ENCODE data around the gene TOB1. TPM values are rescaled to one million over a fixed set of nuclear protein-coding genes. Genes with fewer than 3 reads are reported as not detected.
"Not testable (repeated sequence)": the region's sequence is repeated elsewhere in the genome, so short reads cannot be mapped to it uniquely, and the experiment has no call there.

Gene TOB1
- total RNA-seq, 6 experiments from 2014 or later: 76.3 to 94.1 (median 89.1) TPM

DNA sequence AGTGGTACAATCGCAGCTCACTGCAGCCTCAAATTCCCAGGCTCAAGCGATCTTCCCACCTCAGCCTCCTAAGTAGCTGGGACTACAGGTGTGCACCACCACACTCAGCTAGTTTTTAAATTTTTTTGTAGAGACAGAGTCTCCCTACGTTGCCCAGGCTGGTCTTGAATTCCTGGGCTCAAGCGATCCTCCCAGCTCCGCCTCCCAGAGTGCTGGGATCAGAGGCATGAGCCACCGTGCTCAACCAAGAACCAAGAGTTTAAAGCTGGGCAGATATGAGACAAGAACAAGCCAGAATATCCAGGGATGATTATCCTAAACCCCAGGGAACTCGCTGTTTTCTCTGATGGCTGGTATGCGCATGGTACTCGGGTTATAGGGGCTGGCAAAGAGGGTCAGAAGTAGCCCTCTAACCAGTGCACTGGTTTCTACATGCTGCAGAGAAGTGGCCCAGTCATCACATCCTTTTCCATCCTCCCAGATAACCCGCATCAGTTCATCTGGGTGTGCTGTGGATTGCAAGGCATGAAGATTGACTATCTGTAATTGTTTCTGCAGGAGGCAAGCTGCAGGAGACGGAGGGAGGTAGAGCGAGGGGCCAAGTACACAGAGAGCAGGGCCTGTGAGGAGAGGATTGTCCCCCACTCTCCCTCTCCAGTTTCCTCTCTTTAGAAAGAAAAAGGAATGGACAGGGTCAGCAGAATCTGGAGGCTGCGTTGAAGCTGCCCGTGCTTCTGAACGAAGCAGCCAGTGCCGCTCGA lies 33.6 kb upstream of the TOB1 start:
- no peak overlapping the region for H3K27ac Mint-ChIP-seq
- DNase-seq: no peak
- H3K4me3 Mint-ChIP-seq: no peak overlapping the region
- no peaks in the 10 kb centered on the region for H3K36me3 Mint-ChIP-seq (ENCODE audit: low read depth)
- H3K4me1 Mint-ChIP-seq (ENCODE audit: low read depth): peaks cover 17% of the 10 kb centered on the region
- peaks cover 8% of the 10 kb centered on the region for H3K27me3 Mint-ChIP-seq (ENCODE audit: insufficient read depth)
- TF ChIP-seq, protein P1, sequence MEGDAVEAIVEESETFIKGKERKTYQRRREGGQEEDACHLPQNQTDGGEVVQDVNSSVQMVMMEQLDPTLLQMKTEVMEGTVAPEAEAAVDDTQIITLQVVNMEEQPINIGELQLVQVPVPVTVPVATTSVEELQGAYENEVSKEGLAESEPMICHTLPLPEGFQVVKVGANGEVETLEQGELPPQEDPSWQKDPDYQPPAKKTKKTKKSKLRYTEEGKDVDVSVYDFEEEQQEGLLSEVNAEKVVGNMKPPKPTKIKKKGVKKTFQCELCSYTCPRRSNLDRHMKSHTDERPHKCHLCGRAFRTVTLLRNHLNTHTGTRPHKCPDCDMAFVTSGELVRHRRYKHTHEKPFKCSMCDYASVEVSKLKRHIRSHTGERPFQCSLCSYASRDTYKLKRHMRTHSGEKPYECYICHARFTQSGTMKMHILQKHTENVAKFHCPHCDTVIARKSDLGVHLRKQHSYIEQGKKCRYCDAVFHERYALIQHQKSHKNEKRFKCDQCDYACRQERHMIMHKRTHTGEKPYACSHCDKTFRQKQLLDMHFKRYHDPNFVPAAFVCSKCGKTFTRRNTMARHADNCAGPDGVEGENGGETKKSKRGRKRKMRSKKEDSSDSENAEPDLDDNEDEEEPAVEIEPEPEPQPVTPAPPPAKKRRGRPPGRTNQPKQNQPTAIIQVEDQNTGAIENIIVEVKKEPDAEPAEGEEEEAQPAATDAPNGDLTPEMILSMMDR (IDR thresholded peaks at IDR 0.05): no peak
- H3K9me3 Mint-ChIP-seq: no peaks in the 10 kb centered on the region

GRCh38 chr17:50899005-50899460 lies 32.9 kb upstream of the TOB1 start:
- TF ChIP-seq, protein P1 (IDR thresholded peaks at IDR 0.05): no peak
- peaks cover 14% of the 10 kb centered on the region for H3K4me1 Mint-ChIP-seq (ENCODE audit: low read depth)
- H3K9me3 Mint-ChIP-seq: no peaks in the 10 kb centered on the region
- DNase-seq: no peak
- H3K27ac Mint-ChIP-seq: no peak overlapping the region
- H3K4me3 Mint-ChIP-seq: no peak overlapping the region
- H3K36me3 Mint-ChIP-seq (ENCODE audit: low read depth): no peaks in the 10 kb centered on the region
- peaks cover 8% of the 10 kb centered on the region for H3K27me3 Mint-ChIP-seq (ENCODE audit: insufficient read depth)

- Mint-ChIP-seq H3K27me3 (ENCODE audit: insufficient read depth) (peaks cover 8% of the 10 kb centered on the region), H3K9me3 (no peaks in the 10 kb centered on the region), H3K4me1 (ENCODE audit: low read depth) (peaks cover 9% of the 10 kb centered on the region), H3K27ac (no peak overlapping the region), H3K4me3 (no peak overlapping the region), H3K36me3 (ENCODE audit: low read depth) (no peaks in the 10 kb centered on the region)
- TF ChIP-seq, protein P1 (IDR thresholded peaks at IDR 0.05): no peak
- DNase-seq: no peak
These were observed 32.3 kb upstream of the TOB1 start for GRCh38 chr17:50898369-50899004.

DNA sequence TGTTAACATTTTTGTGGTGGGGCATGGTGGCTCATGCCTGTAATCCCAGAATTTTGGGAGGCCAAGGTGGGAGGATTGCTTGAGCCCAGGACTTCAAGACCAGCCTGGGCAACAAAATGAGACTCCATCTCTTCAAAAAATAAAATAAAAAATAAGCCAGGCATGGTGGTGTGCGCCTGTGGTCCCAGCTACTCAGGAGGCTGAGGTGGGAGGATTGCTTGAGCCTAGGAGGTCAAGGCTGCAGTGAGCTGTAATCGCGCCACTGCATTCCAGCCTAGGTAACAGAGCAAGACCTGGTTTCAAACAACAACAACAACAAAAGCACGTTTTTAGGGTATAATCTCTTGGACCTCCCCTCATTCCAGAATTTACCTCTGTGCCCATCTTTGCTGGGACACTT lies 28.4 kb upstream of the TOB1 start:
- not testable (repeated sequence) for H3K36me3 Mint-ChIP-seq (ENCODE audit: low read depth); H3K4me1 Mint-ChIP-seq (ENCODE audit: low read depth); H3K9me3 Mint-ChIP-seq; H3K27ac Mint-ChIP-seq; DNase-seq; H3K4me3 Mint-ChIP-seq
- peaks cover 18% of the 10 kb centered on the region for H3K27me3 Mint-ChIP-seq (ENCODE audit: insufficient read depth)

DNA sequence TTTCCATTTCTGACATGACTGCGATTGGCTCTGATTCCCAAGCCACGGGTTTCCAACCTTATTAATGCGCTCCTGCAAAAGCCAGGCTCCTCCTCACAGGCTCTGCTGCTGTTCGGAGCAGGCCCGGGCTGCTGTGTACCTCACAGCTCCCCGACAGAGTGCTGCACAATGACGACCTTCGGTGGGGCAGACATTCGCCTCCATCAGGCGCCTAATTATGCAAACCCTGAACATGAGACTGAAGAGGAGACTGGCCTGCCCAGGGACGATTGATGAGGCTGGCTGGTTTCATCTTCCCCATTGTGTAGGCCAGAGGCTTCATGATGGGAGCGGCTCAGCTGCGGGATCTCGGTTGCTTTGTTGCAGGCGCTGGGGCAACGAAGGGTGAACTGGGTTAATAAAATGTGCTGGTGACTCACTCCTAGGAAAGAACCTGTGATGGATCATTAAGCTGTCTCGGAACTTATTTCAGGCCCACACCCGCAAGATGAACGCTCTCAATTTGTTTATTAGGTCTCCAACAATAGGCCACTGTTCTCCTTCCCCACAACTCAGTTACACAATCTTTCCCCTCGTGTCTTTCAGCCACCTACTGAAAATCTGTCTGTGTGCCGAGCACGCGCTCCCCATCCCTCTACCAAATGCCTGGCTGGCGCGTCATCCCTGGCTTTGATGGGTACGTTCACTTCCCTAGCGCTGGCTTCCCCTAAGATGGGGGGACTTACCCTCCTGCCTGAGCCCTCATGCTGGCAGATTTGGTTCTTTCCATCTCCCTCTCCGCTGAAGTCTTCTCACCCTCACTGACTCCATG lies 27.2 kb upstream of the TOB1 start:
- Mint-ChIP-seq H3K9me3 (no peaks in the 10 kb centered on the region), H3K4me3 (no peak overlapping the region), H3K27ac (no peak overlapping the region), H3K27me3 (ENCODE audit: insufficient read depth) (peaks cover 15% of the 10 kb centered on the region), H3K36me3 (ENCODE audit: low read depth) (no peaks in the 10 kb centered on the region), H3K4me1 (ENCODE audit: low read depth) (peaks cover 5% of the 10 kb centered on the region)
- TF ChIP-seq, protein P1 (IDR thresholded peaks at IDR 0.05): no peak
- DNase-seq: no peak
